ENCODE data around the gene TNNI2.
"Not testable (repeated sequence)": the region's sequence is repeated elsewhere in the genome, so short reads cannot be mapped to it uniquely, and the experiment has no call there.

TNNI2 gene

GRCh38 chr11:1872267-1872985, 33.6 kb downstream of the TNNI2 start:
- no peak for DNase-seq (ENCODE audit: low read depth)
- TF ChIP-seq CTCF (IDR thresholded peaks at IDR 0.05; ENCODE audit: low read depth, low read length), result no peak
- TF ChIP-seq MAX (IDR thresholded peaks at IDR 0.05; ENCODE audit: low read depth, low read length), result no peak
- no peak for TF ChIP-seq POLR2A (IDR thresholded peaks at IDR 0.05; ENCODE audit: extremely low read depth, insufficient read length)
- no peak for TF ChIP-seq MYC (IDR thresholded peaks at IDR 0.05; ENCODE audit: low read depth, low read length)
- no peak overlapping the region for H3K4me3 ChIP-seq (ENCODE audit: low read depth, low read length)

GRCh38 chr11:1873048-1873812, 34.4 kb downstream of the TNNI2 start:
- no peak overlapping the region for H3K4me3 ChIP-seq (ENCODE audit: low read depth, low read length)
- TF ChIP-seq MYC (IDR thresholded peaks at IDR 0.05; ENCODE audit: low read depth, low read length) (no peak), CTCF (IDR thresholded peaks at IDR 0.05; ENCODE audit: low read depth, low read length) (no peak), MAX (IDR thresholded peaks at IDR 0.05; ENCODE audit: low read depth, low read length) (no peak), POLR2A (IDR thresholded peaks at IDR 0.05; ENCODE audit: extremely low read depth, insufficient read length) (no peak)
- DNase-seq (ENCODE audit: low read depth), result no peak

GRCh38 chr11:1873813-1874150, 35.0 kb downstream of the TNNI2 start:
- DNase-seq (ENCODE audit: low read depth); H3K4me3 ChIP-seq (ENCODE audit: low read depth, low read length): not testable (repeated sequence)

- DNase-seq (ENCODE audit: low read depth), result not testable (repeated sequence)
These were observed 35.8 kb downstream of the TNNI2 start for GRCh38 chr11:1874441-1875092.

GRCh38 chr11:1875093-1875850, 36.5 kb downstream of the TNNI2 start:
- no peak overlapping the region for H3K4me3 ChIP-seq (ENCODE audit: low read depth, low read length)
- no peak for TF ChIP-seq MAX (IDR thresholded peaks at IDR 0.05; ENCODE audit: low read depth, low read length)
- no peak for TF ChIP-seq CTCF (IDR thresholded peaks at IDR 0.05; ENCODE audit: low read depth, low read length)
- no peak for TF ChIP-seq POLR2A (IDR thresholded peaks at IDR 0.05; ENCODE audit: extremely low read depth, insufficient read length)
- no peak for TF ChIP-seq MYC (IDR thresholded peaks at IDR 0.05; ENCODE audit: low read depth, low read length)
- DNase-seq (ENCODE audit: low read depth), result no peak

More at GRCh38 chr11:1874441-1875092, 35.8 kb downstream of the TNNI2 start:
- H3K4me3 ChIP-seq (ENCODE audit: low read depth, low read length), result not testable (repeated sequence)

- not testable (repeated sequence) for DNase-seq (ENCODE audit: low read depth); H3K4me3 ChIP-seq (ENCODE audit: low read depth, low read length)
These were observed 37.1 kb downstream of the TNNI2 start for GRCh38 chr11:1875851-1876301.

GRCh38 chr11:1876361-1877063, 37.7 kb downstream of the TNNI2 start:
- no peak overlapping the region for H3K4me3 ChIP-seq (ENCODE audit: low read depth, low read length)
- DNase-seq (ENCODE audit: low read depth), result peak; percentile 72
- peak; percentile 81 for TF ChIP-seq CTCF (IDR thresholded peaks at IDR 0.05; ENCODE audit: low read depth, low read length)
- TF ChIP-seq POLR2A (IDR thresholded peaks at IDR 0.05; ENCODE audit: extremely low read depth, insufficient read length), result no peak

Measured in NB4 (cell line).